Measurements from ENCODE around the gene C2orf69. TPM values are rescaled to one million over a fixed set of nuclear protein-coding genes. Genes with fewer than 3 reads are reported as not detected.
"Not testable (repeated sequence)": the region's sequence is repeated elsewhere in the genome, so short reads cannot be mapped to it uniquely, and the experiment has no call there.

The C2orf69 gene
- total RNA-seq, 1 experiment from 2014 or later = 21.1 TPM

- Histone ChIP-seq H3K4me3 (ENCODE audit: low read length) (no peak overlapping the region), H3K9ac (ENCODE audit: low read length) (no peak overlapping the region), H3K4me1 (ENCODE audit: low read length) (peaks cover 35% of the 10 kb centered on the region), H3K4me2 (ENCODE audit: low read depth, low read length, poor library complexity, severe bottlenecking) (peak overlapping the region; percentile 47), H3K27ac (ENCODE audit: low read length) (peak overlapping the region; percentile 81), H3K9me2 (replicated peaks; ENCODE audit: insufficient read depth, low read length) (no peaks in the 10 kb centered on the region), H3K36me3 (ENCODE audit: insufficient read depth, low read length) (peaks cover 24% of the 10 kb centered on the region), H3K9me3 (ENCODE audit: low read length) (no peaks in the 10 kb centered on the region), H3K27me3 (ENCODE audit: low read length) (no peaks in the 10 kb centered on the region), H3K79me2 (ENCODE audit: low read length) (peaks cover 51% of the 10 kb centered on the region), H2AFZ (ENCODE audit: low read length) (no peak overlapping the region), H4K20me1 (ENCODE audit: insufficient read depth, low read depth, low read length) (peaks cover 5% of the 10 kb centered on the region; the same call in 1 of the 2 replicates)
- DNase-seq = peak; percentile 61
Observed at GRCh38 chr2:199907008-199907714, 3.9 kb upstream of the C2orf69 start.

- H3K79me2 ChIP-seq (ENCODE audit: low read length) = peaks cover 75% of the 10 kb centered on the region
- H2AFZ ChIP-seq (ENCODE audit: low read length) = peak overlapping the region; percentile 88
- H3K9ac ChIP-seq (ENCODE audit: low read length) = peak overlapping the region; percentile 91
- H3K36me3 ChIP-seq (ENCODE audit: insufficient read depth, low read length) = peaks cover 44% of the 10 kb centered on the region
- peak overlapping the region; percentile 90 for H3K27ac ChIP-seq (ENCODE audit: low read length)
- no peaks in the 10 kb centered on the region for H3K27me3 ChIP-seq (ENCODE audit: low read length)
- H3K4me1 ChIP-seq (ENCODE audit: low read length) = peaks cover 45% of the 10 kb centered on the region
- no peaks in the 10 kb centered on the region for H3K9me2 ChIP-seq (replicated peaks; ENCODE audit: insufficient read depth, low read length)
- peaks cover 6% of the 10 kb centered on the region; the same call in 1 of the 2 replicates for H4K20me1 ChIP-seq (ENCODE audit: insufficient read depth, low read depth, low read length)
- peak overlapping the region; percentile 91 for H3K4me2 ChIP-seq (ENCODE audit: low read depth, low read length, poor library complexity, severe bottlenecking)
- peak overlapping the region; percentile 96 for H3K4me3 ChIP-seq (ENCODE audit: low read length)
- peak; percentile 52 for DNase-seq
- no peaks in the 10 kb centered on the region for H3K9me3 ChIP-seq (ENCODE audit: low read length)
Observed at GRCh38 chr2:199910338-199911051, 598 bp upstream of the C2orf69 start.

- H3K79me2 ChIP-seq (ENCODE audit: low read length) = peaks cover 88% of the 10 kb centered on the region
- peak overlapping the region; percentile 92 for H3K4me2 ChIP-seq (ENCODE audit: low read depth, low read length, poor library complexity, severe bottlenecking)
- H3K27me3 ChIP-seq (ENCODE audit: low read length) = no peaks in the 10 kb centered on the region
- H3K9me2 ChIP-seq (replicated peaks; ENCODE audit: insufficient read depth, low read length) = no peaks in the 10 kb centered on the region
- peak overlapping the region; percentile 96 for H3K4me3 ChIP-seq (ENCODE audit: low read length)
- DNase-seq = no peak
- no peak overlapping the region; the same call in 1 of the 2 replicates for H2AFZ ChIP-seq (ENCODE audit: low read length)
- H3K36me3 ChIP-seq (ENCODE audit: insufficient read depth, low read length) = peaks cover 46% of the 10 kb centered on the region
- peaks cover 6% of the 10 kb centered on the region; the same call in 1 of the 2 replicates for H4K20me1 ChIP-seq (ENCODE audit: insufficient read depth, low read depth, low read length)
- H3K4me1 ChIP-seq (ENCODE audit: low read length) = peaks cover 44% of the 10 kb centered on the region
- peak overlapping the region; percentile 99 for H3K9ac ChIP-seq (ENCODE audit: low read length)
- peak overlapping the region; percentile 88 for H3K27ac ChIP-seq (ENCODE audit: low read length)
- H3K9me3 ChIP-seq (ENCODE audit: low read length) = no peaks in the 10 kb centered on the region
Observed at GRCh38 chr2:199911877-199912161, 726 bp downstream of the C2orf69 start.

- peaks cover 36% of the 10 kb centered on the region for H3K4me1 ChIP-seq (ENCODE audit: low read length)
- DNase-seq; H2AFZ ChIP-seq (ENCODE audit: low read length); H3K27ac ChIP-seq (ENCODE audit: low read length); H3K9me2 ChIP-seq (replicated peaks; ENCODE audit: insufficient read depth, low read length); H3K9me3 ChIP-seq (ENCODE audit: low read length); H3K27me3 ChIP-seq (ENCODE audit: low read length); H4K20me1 ChIP-seq (ENCODE audit: insufficient read depth, low read depth, low read length): not testable (repeated sequence)
- H3K79me2 ChIP-seq (ENCODE audit: low read length) = peaks cover 88% of the 10 kb centered on the region
- H3K9ac ChIP-seq (ENCODE audit: low read length) = peak overlapping the region; percentile 99
- H3K4me3 ChIP-seq (ENCODE audit: low read length) = peak overlapping the region; percentile 96
- peak overlapping the region; percentile 92 for H3K4me2 ChIP-seq (ENCODE audit: low read depth, low read length, poor library complexity, severe bottlenecking)
- peaks cover 48% of the 10 kb centered on the region for H3K36me3 ChIP-seq (ENCODE audit: insufficient read depth, low read length)
Observed at GRCh38 chr2:199912553-199913114, 1.5 kb downstream of the C2orf69 start.

GRCh38 chr2:199914372-199914958, 3.4 kb downstream of the C2orf69 start:
- Histone ChIP-seq H3K27me3 (ENCODE audit: low read length) (no peaks in the 10 kb centered on the region), H3K9me3 (ENCODE audit: low read length) (no peaks in the 10 kb centered on the region), H3K27ac (ENCODE audit: low read length) (no peak overlapping the region), H4K20me1 (ENCODE audit: insufficient read depth, low read depth, low read length) (peaks cover 13% of the 10 kb centered on the region), H3K4me2 (ENCODE audit: low read depth, low read length, poor library complexity, severe bottlenecking) (peak overlapping the region; percentile 8), H3K4me3 (ENCODE audit: low read length) (no peak overlapping the region), H2AFZ (ENCODE audit: low read length) (no peak overlapping the region), H3K4me1 (ENCODE audit: low read length) (peaks cover 19% of the 10 kb centered on the region), H3K9ac (ENCODE audit: low read length) (no peak overlapping the region), H3K79me2 (ENCODE audit: low read length) (peaks cover 91% of the 10 kb centered on the region), H3K9me2 (replicated peaks; ENCODE audit: insufficient read depth, low read length) (no peaks in the 10 kb centered on the region), H3K36me3 (ENCODE audit: insufficient read depth, low read length) (peaks cover 53% of the 10 kb centered on the region)
- DNase-seq = no peak

GRCh38 chr2:199916980-199917379, 5.9 kb downstream of the C2orf69 start:
- Histone ChIP-seq H3K9me2 (replicated peaks; ENCODE audit: insufficient read depth, low read length) (no peaks in the 10 kb centered on the region), H3K4me1 (ENCODE audit: low read length) (peaks cover 11% of the 10 kb centered on the region), H4K20me1 (ENCODE audit: insufficient read depth, low read depth, low read length) (peaks cover 10% of the 10 kb centered on the region), H3K27me3 (ENCODE audit: low read length) (no peaks in the 10 kb centered on the region), H3K9ac (ENCODE audit: low read length) (no peak overlapping the region), H3K9me3 (ENCODE audit: low read length) (no peaks in the 10 kb centered on the region), H3K79me2 (ENCODE audit: low read length) (peaks cover 91% of the 10 kb centered on the region), H2AFZ (ENCODE audit: low read length) (no peak overlapping the region), H3K4me3 (ENCODE audit: low read length) (no peak overlapping the region), H3K4me2 (ENCODE audit: low read depth, low read length, poor library complexity, severe bottlenecking) (no peak overlapping the region), H3K36me3 (ENCODE audit: insufficient read depth, low read length) (peaks cover 58% of the 10 kb centered on the region), H3K27ac (ENCODE audit: low read length) (no peak overlapping the region)
- DNase-seq = no peak

GRCh38 chr2:199922856-199923255, 11.8 kb downstream of the C2orf69 start:
- Histone ChIP-seq H3K9me2 (replicated peaks; ENCODE audit: insufficient read depth, low read length) (no peaks in the 10 kb centered on the region), H3K27ac (ENCODE audit: low read length) (no peak overlapping the region), H3K4me2 (ENCODE audit: low read depth, low read length, poor library complexity, severe bottlenecking) (no peak overlapping the region), H3K4me3 (ENCODE audit: low read length) (no peak overlapping the region), H3K9me3 (ENCODE audit: low read length) (no peaks in the 10 kb centered on the region), H3K4me1 (ENCODE audit: low read length) (no peaks in the 10 kb centered on the region), H3K27me3 (ENCODE audit: low read length) (no peaks in the 10 kb centered on the region), H2AFZ (ENCODE audit: low read length) (no peak overlapping the region), H3K79me2 (ENCODE audit: low read length) (peaks cover 95% of the 10 kb centered on the region), H4K20me1 (ENCODE audit: insufficient read depth, low read depth, low read length) (peaks cover 15% of the 10 kb centered on the region; the same call in 1 of the 2 replicates), H3K9ac (ENCODE audit: low read length) (no peak overlapping the region), H3K36me3 (ENCODE audit: insufficient read depth, low read length) (peaks cover 45% of the 10 kb centered on the region)
- DNase-seq = no peak

GRCh38 chr2:199923924-199924323, 12.8 kb downstream of the C2orf69 start:
- Histone ChIP-seq H3K9ac (ENCODE audit: low read length) (no peak overlapping the region), H3K4me2 (ENCODE audit: low read depth, low read length, poor library complexity, severe bottlenecking) (no peak overlapping the region), H3K79me2 (ENCODE audit: low read length) (peaks cover 96% of the 10 kb centered on the region), H3K4me3 (ENCODE audit: low read length) (no peak overlapping the region), H3K4me1 (ENCODE audit: low read length) (no peaks in the 10 kb centered on the region), H3K27me3 (ENCODE audit: low read length) (no peaks in the 10 kb centered on the region), H3K27ac (ENCODE audit: low read length) (no peak overlapping the region), H4K20me1 (ENCODE audit: insufficient read depth, low read depth, low read length) (peaks cover 11% of the 10 kb centered on the region; the same call in 1 of the 2 replicates), H2AFZ (ENCODE audit: low read length) (no peak overlapping the region), H3K9me2 (replicated peaks; ENCODE audit: insufficient read depth, low read length) (no peaks in the 10 kb centered on the region), H3K36me3 (ENCODE audit: insufficient read depth, low read length) (peaks cover 49% of the 10 kb centered on the region; the same call in 1 of the 2 replicates), H3K9me3 (ENCODE audit: low read length) (no peaks in the 10 kb centered on the region)
- DNase-seq = no peak
